Fibroblast of lung (primary cell): ENCODE data around the gene SUGT1. TPM values are rescaled to one million over a fixed set of nuclear protein-coding genes. Genes with fewer than 3 reads are reported as not detected.

ENCODE experiments used
- DNase-seq, 2 donors: peaks; one replicate each; pipeline versions ENCODE4 v3.0.0 to v3.0.0-alpha.2; 2010; ENCODE audit warnings: low read depth in 2 of 2
- H2AFZ ChIP-seq: 2 replicates; pipeline ENCODE4 v1.5.1; 2012; ENCODE audit warnings: low read length, control low read depth, inconsistent platforms
- H3K27ac ChIP-seq: 2 replicates; pipeline ENCODE4 v1.5.1; 2011; ENCODE audit warnings: low read length, control low read depth; ENCODE audit not compliant: insufficient read depth
- H3K27me3 ChIP-seq: 2 replicates; pipeline ENCODE4 v1.5.1; 2011; ENCODE audit warnings: mild to moderate bottlenecking, low read length; ENCODE audit not compliant: control insufficient read depth, insufficient read depth
- H3K36me3 ChIP-seq: 2 replicates; pipeline ENCODE4 v1.5.1; 2011; ENCODE audit warnings: low read length; ENCODE audit not compliant: control insufficient read depth, insufficient read depth
- H3K4me1 ChIP-seq: 2 replicates; pipeline ENCODE4 v1.5.1; 2011; ENCODE audit warnings: low read length; ENCODE audit not compliant: control insufficient read depth, insufficient read depth; ENCODE audit errors: extremely low read depth
- H3K4me2 ChIP-seq: 2 replicates; pipeline ENCODE4 v1.5.1; 2011; ENCODE audit warnings: low read length, control low read depth; ENCODE audit not compliant: insufficient read depth; ENCODE audit errors: extremely low read depth
- H3K4me3 ChIP-seq, 4 experiments: fragments of 200-600 bp in 1 of 4; sonication (generic) in 1 of 4; replicated peaks in 1 of 4; 2 replicates each; pipeline ENCODE4 v1.5.1; 2011 to 2016; ENCODE audit warnings: low read length in 4 of 4, low read depth in 3 of 4, mild to moderate bottlenecking in 3 of 4, control low read depth in 2 of 4, inconsistent platforms in 1 of 4, mixed read lengths in 1 of 4; ENCODE audit not compliant: insufficient read depth in 1 of 4; ENCODE audit errors: control extremely low read depth in 1 of 4
- H3K79me2 ChIP-seq: 2 replicates; pipeline ENCODE4 v1.5.1; 2012; ENCODE audit warnings: mild to moderate bottlenecking, low read length, inconsistent platforms; ENCODE audit not compliant: control insufficient read depth, insufficient read depth
- H3K9ac ChIP-seq: 2 replicates; pipeline ENCODE4 v1.5.1; 2011; ENCODE audit warnings: mild to moderate bottlenecking, low read length, control low read depth; ENCODE audit not compliant: insufficient read depth
- H3K9me3 ChIP-seq: 2 replicates; pipeline ENCODE4 v1.5.1; 2012; ENCODE audit warnings: low read depth, low read length; ENCODE audit not compliant: control insufficient read depth, insufficient read depth
- H4K20me1 ChIP-seq: 2 replicates; pipeline ENCODE4 v1.5.1; 2011; ENCODE audit warnings: low read length; ENCODE audit not compliant: control insufficient read depth, insufficient read depth; ENCODE audit errors: extremely low read depth
- EZH2 ChIP-seq: IDR thresholded peaks from 2 replicates; pipeline ENCODE4 v1.5.1; 2012; ENCODE audit warnings: low read length, control low read depth, mild to moderate bottlenecking; ENCODE audit errors: missing control alignments
- polyA plus RNA-seq, 2 donors: library from polyadenylated mRNA; depleted of rRNA in 1 of 2; stranded (reverse) in 1 of 2; unstranded in 1 of 2; fragments of >200 nt; gene quantifications; 2 replicates each; pipeline ENCODE4 v1.2.1, GENCODE V29; 2011 to 2012; ENCODE audit warnings: missing spikeins in 1 of 2
- total RNA-seq: library from RNA; depleted of rRNA; stranded (reverse); fragments of >200 nt; gene quantifications from 2 replicates; pipeline ENCODE4 v1.2.1, GENCODE V29; 2014
- TF ChIP-seq, protein P1 (sequence below), 2 donors: IDR thresholded peaks in 1 of 2; conservative IDR thresholded peaks in 1 of 2; 1 replicate in 1 of 2; 2 replicates in 1 of 2; pipeline ENCODE4 v1.5.1; 2011 to 2012; ENCODE audit warnings: low read length in 2 of 2, control low read depth in 1 of 2, inconsistent platforms in 1 of 2, low read depth in 1 of 2, mild to moderate bottlenecking in 1 of 2

Gene SUGT1
- total and polyA plus RNA-seq, 2 donors (not counting 1 experiment from before 2014, with no cell fraction given): 45.2 to 59.4 TPM

DNA sequence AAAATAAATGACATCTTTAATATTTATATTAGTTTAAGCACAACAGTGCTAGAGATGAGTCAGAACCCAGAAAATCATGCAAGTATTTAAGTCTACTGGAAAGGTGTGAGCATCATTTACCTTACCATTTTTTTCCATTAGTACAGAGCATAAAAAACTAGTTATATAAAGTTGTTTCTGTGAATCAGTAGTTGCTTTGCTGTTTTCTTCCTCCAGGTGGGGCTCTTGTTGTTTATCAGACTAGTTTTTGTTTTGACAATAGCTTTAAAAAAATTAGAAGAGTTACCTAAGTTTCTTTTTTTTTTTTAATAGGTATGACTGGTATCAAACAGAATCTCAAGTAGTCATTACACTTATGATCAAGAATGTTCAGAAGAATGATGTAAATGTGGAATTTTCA is 12.7 kb downstream of the SUGT1 start:
- no peaks in the 10 kb centered on the region for H3K4me1 ChIP-seq
- no peaks in the 10 kb centered on the region for H3K27me3 ChIP-seq
- H3K4me2 ChIP-seq: no peak overlapping the region
- H3K79me2 ChIP-seq: no peaks in the 10 kb centered on the region
- DNase-seq: peak; percentile 14 to 37
- H3K9ac ChIP-seq: no peak overlapping the region
- peaks cover 4% of the 10 kb centered on the region for H3K36me3 ChIP-seq
- no peaks in the 10 kb centered on the region for H4K20me1 ChIP-seq
- TF ChIP-seq EZH2: no peak
- TF ChIP-seq, protein P1, sequence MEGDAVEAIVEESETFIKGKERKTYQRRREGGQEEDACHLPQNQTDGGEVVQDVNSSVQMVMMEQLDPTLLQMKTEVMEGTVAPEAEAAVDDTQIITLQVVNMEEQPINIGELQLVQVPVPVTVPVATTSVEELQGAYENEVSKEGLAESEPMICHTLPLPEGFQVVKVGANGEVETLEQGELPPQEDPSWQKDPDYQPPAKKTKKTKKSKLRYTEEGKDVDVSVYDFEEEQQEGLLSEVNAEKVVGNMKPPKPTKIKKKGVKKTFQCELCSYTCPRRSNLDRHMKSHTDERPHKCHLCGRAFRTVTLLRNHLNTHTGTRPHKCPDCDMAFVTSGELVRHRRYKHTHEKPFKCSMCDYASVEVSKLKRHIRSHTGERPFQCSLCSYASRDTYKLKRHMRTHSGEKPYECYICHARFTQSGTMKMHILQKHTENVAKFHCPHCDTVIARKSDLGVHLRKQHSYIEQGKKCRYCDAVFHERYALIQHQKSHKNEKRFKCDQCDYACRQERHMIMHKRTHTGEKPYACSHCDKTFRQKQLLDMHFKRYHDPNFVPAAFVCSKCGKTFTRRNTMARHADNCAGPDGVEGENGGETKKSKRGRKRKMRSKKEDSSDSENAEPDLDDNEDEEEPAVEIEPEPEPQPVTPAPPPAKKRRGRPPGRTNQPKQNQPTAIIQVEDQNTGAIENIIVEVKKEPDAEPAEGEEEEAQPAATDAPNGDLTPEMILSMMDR (conservative IDR thresholded peaks at IDR 0.05 in 1 of 2, IDR thresholded peaks at IDR 0.05 in 1 of 2; ENCODE audit: low read depth in 1 of 2, low read length in 2 of 2): peak in 1 of 2 donors; percentile 52
- no peaks in the 10 kb centered on the region for H3K9me3 ChIP-seq
- H2AFZ ChIP-seq: no peak overlapping the region
- no peak overlapping the region for H3K27ac ChIP-seq
- H3K4me3 ChIP-seq: no peak overlapping the region

DNA sequence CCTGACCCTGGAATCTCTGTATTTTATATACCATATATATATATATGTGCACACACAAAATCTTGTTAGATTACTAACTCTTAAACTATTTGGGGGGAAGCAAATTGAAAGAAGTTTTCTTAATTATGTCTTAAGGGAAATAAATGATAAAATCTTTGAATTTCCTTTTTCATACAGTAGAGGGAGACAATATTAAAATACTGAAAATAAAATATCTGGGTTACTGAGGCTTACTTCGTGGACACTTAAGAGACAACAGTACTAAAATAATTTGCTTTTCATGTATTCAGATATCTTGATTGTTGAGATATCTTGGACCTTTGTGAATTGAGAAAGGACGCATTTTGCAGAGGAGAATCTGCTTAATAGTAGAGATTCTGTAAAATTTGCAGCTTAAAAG is 17.0 kb downstream of the SUGT1 start:
- H3K9ac ChIP-seq: no peak overlapping the region
- no peaks in the 10 kb centered on the region for H3K79me2 ChIP-seq
- H3K27ac ChIP-seq: no peak overlapping the region
- H3K4me2 ChIP-seq: no peak overlapping the region
- H4K20me1 ChIP-seq: no peaks in the 10 kb centered on the region
- H3K4me3 ChIP-seq: no peak overlapping the region
- no peaks in the 10 kb centered on the region for H3K9me3 ChIP-seq
- H2AFZ ChIP-seq: no peak overlapping the region
- peaks cover 6% of the 10 kb centered on the region for H3K36me3 ChIP-seq
- TF ChIP-seq, protein P1 (conservative IDR thresholded peaks at IDR 0.05 in 1 of 2, IDR thresholded peaks at IDR 0.05 in 1 of 2; ENCODE audit: low read depth in 1 of 2, low read length in 2 of 2): no peak
- no peak for TF ChIP-seq EZH2
- no peaks in the 10 kb centered on the region for H3K27me3 ChIP-seq
- DNase-seq: no peak
- H3K4me1 ChIP-seq: no peaks in the 10 kb centered on the region

- no peak for DNase-seq
- H3K79me2 ChIP-seq: no peaks in the 10 kb centered on the region
- peaks cover 6% of the 10 kb centered on the region for H3K36me3 ChIP-seq
- H3K4me3 ChIP-seq: no peak overlapping the region
- H3K9ac ChIP-seq: no peak overlapping the region
- H3K9me3 ChIP-seq: no peaks in the 10 kb centered on the region
- H2AFZ ChIP-seq: no peak overlapping the region
- TF ChIP-seq, protein P1 (conservative IDR thresholded peaks at IDR 0.05 in 1 of 2, IDR thresholded peaks at IDR 0.05 in 1 of 2; ENCODE audit: low read depth in 1 of 2, low read length in 2 of 2): no peak
- TF ChIP-seq EZH2: no peak
- no peak overlapping the region for H3K27ac ChIP-seq
- no peak overlapping the region for H3K4me2 ChIP-seq
- no peaks in the 10 kb centered on the region for H3K27me3 ChIP-seq
- no peaks in the 10 kb centered on the region for H3K4me1 ChIP-seq
- no peaks in the 10 kb centered on the region for H4K20me1 ChIP-seq
Observed at GRCh38 chr13:52670726-52671125, 18.1 kb downstream of the SUGT1 start.
